Vagina (tissue), 2 donors: Measurements from ENCODE around the gene ZNF443.
"Not testable (repeated sequence)": the region's sequence is repeated elsewhere in the genome, so short reads cannot be mapped to it uniquely, and the experiment has no call there.

ENCODE experiments used
- POLR2A ChIP-seq, 2 donors: fragments of 450-650 bp; IDR thresholded peaks; one replicate each; pipeline ENCODE4 v1.6.1; 2017; ENCODE audit warnings: antibody characterized with exemption in 2 of 2, mild to moderate bottlenecking in 2 of 2, moderate library complexity in 2 of 2
- POLR2AphosphoS5 ChIP-seq, 2 donors: sonication (generic); formaldehyde crosslinking; IDR thresholded peaks; one replicate each; pipeline ENCODE4 v1.9.0; 2017; ENCODE audit warnings: antibody characterized with exemption in 2 of 2, mild to moderate bottlenecking in 2 of 2, low read depth in 1 of 2; ENCODE audit not compliant: insufficient read depth in 1 of 2
- TF ChIP-seq, protein P1 (sequence below), 3 experiments: fragments of 450-650 bp in 2 of 3; fragments of 200-600 bp in 1 of 3; sonication (generic) in 1 of 3; IDR thresholded peaks; one replicate each; pipeline ENCODE4 v1.5.1; 2017 to 2019; ENCODE audit warnings: antibody characterized with exemption in 3 of 3, mild to moderate bottlenecking in 2 of 3, moderate library complexity in 2 of 3

DNA sequence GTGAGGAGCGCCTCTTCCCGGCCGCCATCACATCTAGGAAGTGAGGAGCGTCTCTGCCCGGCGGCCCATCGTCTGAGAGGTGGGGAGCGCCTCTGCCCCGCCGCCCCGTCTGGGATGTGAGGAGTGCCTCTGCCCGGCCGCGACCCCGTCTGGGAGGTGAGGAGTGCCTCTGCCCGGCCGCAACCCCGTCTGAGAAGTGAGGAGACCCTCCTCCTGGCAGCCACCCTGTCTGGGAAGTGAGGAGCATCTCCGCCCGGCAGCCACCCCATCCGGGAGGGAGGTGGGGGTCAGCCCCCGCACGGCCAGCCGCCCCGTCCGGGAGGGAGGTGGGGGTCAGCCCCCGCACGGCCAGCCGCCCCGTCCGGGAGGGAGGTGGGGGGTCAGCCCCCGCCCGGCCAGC is 26.8 kb upstream of the ZNF443 start:
- TF ChIP-seq POLR2A (IDR thresholded peaks at IDR 0.05); POLR2AphosphoS5 (IDR thresholded peaks at IDR 0.05; ENCODE audit: insufficient read depth in 1 of 2, low read depth in 1 of 2): not testable (repeated sequence)
- TF ChIP-seq, protein P1, sequence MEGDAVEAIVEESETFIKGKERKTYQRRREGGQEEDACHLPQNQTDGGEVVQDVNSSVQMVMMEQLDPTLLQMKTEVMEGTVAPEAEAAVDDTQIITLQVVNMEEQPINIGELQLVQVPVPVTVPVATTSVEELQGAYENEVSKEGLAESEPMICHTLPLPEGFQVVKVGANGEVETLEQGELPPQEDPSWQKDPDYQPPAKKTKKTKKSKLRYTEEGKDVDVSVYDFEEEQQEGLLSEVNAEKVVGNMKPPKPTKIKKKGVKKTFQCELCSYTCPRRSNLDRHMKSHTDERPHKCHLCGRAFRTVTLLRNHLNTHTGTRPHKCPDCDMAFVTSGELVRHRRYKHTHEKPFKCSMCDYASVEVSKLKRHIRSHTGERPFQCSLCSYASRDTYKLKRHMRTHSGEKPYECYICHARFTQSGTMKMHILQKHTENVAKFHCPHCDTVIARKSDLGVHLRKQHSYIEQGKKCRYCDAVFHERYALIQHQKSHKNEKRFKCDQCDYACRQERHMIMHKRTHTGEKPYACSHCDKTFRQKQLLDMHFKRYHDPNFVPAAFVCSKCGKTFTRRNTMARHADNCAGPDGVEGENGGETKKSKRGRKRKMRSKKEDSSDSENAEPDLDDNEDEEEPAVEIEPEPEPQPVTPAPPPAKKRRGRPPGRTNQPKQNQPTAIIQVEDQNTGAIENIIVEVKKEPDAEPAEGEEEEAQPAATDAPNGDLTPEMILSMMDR (IDR thresholded peaks at IDR 0.05): not testable (repeated sequence)
